Osteocyte (in vitro differentiated cells): ENCODE results near the gene EEF1AKMT4. TPM values are rescaled to one million over a fixed set of nuclear protein-coding genes. Genes with fewer than 3 reads are reported as not detected.

ENCODE experiments used
- DNase-seq: peaks from one replicate; pipeline ENCODE4 v3.0.0; 2021; ENCODE audit warnings: mixed read lengths; ENCODE audit not compliant: unreplicated experiment; ENCODE audit errors: extremely low spot score
- H3K27ac Mint-ChIP-seq: one replicate; pipeline ENCODE4 v1.8.0; 2021; ENCODE audit warnings: mild to moderate bottlenecking, mixed read lengths; ENCODE audit not compliant: unreplicated experiment
- H3K27me3 Mint-ChIP-seq: one replicate; pipeline ENCODE4 v1.8.0; 2021; ENCODE audit warnings: mixed read lengths; ENCODE audit not compliant: unreplicated experiment
- H3K36me3 Mint-ChIP-seq: one replicate; pipeline ENCODE4 v1.8.0; 2021; ENCODE audit warnings: mixed read lengths; ENCODE audit not compliant: unreplicated experiment
- H3K4me1 Mint-ChIP-seq: one replicate; pipeline ENCODE4 v1.8.0; 2021; ENCODE audit warnings: mixed read lengths; ENCODE audit not compliant: unreplicated experiment
- H3K4me3 Mint-ChIP-seq: one replicate; pipeline ENCODE4 v1.8.0; 2021; ENCODE audit warnings: mild to moderate bottlenecking, moderate library complexity, mixed read lengths; ENCODE audit not compliant: unreplicated experiment
- H3K9me3 Mint-ChIP-seq: one replicate; pipeline ENCODE4 v1.8.0; 2021; ENCODE audit warnings: mixed read lengths; ENCODE audit not compliant: unreplicated experiment
- CTCF ChIP-seq: fragments of 200-600 bp; sonication (generic); IDR thresholded peaks from 2 replicates; pipeline ENCODE4 v1.5.0; 2021; ENCODE audit warnings: antibody characterized with exemption, mild to moderate bottlenecking, moderate library complexity
- total RNA-seq: library from RNA; stranded (reverse); gene quantifications from 2 replicates; pipeline ENCODE4 v1.2.1, GENCODE V29; 2021

Gene EEF1AKMT4
- total RNA-seq, 1 donor from 2014 or later = 4.5 TPM

- Mint-ChIP-seq H3K9me3 (peaks cover 2% of the 10 kb centered on the region), H3K27ac (no peak overlapping the region), H3K4me3 (no peak overlapping the region), H3K27me3 (peaks cover 29% of the 10 kb centered on the region), H3K4me1 (no peaks in the 10 kb centered on the region), H3K36me3 (no peaks in the 10 kb centered on the region)
- no peak for DNase-seq
- TF ChIP-seq CTCF = no peak
Measured at GRCh38 chr3:184272269-184272668, 22.8 kb downstream of the EEF1AKMT4 start.

DNA sequence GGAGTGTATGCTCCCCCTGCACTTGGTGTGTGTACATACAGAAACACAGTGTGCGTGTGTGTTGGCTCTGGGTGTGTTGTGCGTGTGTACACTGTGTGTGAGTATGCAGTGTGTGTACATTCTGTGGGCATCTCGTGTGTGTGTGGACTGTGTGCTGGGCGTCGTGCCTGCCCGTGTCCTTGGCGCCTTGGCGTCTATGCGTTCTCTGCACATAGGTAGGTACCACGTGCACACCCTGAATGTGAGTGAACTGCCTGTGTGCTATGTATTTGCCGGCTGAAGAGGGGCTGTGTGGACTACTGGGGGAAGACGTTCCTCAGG is 25.9 kb downstream of the EEF1AKMT4 start:
- H3K27ac Mint-ChIP-seq = no peak overlapping the region
- TF ChIP-seq CTCF = no peak
- no peaks in the 10 kb centered on the region for H3K36me3 Mint-ChIP-seq
- no peaks in the 10 kb centered on the region for H3K4me1 Mint-ChIP-seq
- H3K27me3 Mint-ChIP-seq = peaks cover 34% of the 10 kb centered on the region
- no peaks in the 10 kb centered on the region for H3K9me3 Mint-ChIP-seq
- no peak for DNase-seq
- no peak overlapping the region for H3K4me3 Mint-ChIP-seq

DNA sequence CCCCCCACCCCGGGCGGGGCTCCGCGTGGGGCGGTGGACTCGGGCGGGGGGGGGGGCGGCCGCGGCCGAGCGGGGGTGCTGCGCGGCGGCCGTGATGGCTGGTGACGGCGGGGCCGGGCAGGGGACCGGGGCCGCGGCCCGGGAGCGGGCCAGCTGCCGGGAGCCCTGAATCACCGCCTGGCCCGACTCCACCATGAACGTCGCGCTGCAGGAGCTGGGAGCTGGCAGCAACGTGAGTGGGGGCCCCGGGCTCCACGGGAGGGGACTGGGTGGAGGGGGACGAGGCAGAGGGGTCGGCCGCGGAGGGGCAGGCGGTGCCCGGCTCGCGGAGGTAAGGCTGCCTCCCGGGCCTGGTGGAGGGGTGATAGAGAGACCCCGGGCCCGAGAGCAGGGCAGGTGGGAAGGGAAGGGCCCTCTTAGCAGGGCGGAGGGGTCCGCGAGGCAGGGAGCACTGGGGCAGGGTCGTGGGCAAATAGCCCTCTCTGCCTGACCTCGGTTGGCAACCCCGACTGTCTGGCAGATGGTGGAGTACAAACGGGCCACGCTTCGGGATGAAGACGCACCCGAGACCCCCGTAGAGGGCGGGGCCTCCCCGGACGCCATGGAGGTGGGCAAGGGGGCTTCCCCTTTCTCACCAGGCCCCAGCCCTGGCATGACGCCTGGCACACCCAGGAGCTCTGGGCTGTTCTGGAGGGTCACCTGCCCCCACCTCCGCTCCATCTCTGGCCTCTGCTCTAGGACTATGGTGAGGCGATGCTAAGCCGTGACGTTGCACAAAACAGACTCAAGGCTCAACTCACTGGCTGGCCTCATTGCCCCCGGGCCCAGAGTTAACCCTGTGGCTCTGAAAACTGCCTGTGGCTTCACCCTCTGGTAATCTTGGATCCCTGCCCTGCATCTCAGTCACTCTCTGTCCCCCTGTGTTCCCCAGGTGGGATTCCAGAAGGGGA is 26.8 kb downstream of the EEF1AKMT4 start, which contains the start of gene ECE2:
ECE2 (plus strand) TSS at position 62 of the 950 bp plus-strand sequence; CDS start at position 194, 132 bp downstream.
- H3K4me3 Mint-ChIP-seq = no peak within 1 kb of the TSS
- no peak for TF ChIP-seq CTCF

GRCh38 chr3:184277366-184277765 is 27.9 kb downstream of the EEF1AKMT4 start:
- Mint-ChIP-seq H3K36me3 (no peaks in the 10 kb centered on the region), H3K4me1 (no peaks in the 10 kb centered on the region), H3K27ac (no peak overlapping the region), H3K9me3 (no peaks in the 10 kb centered on the region), H3K27me3 (peaks cover 35% of the 10 kb centered on the region), H3K4me3 (no peak overlapping the region)
- TF ChIP-seq CTCF = no peak
- DNase-seq = no peak

More for the DNA sequence above, 26.8 kb downstream of the EEF1AKMT4 start, which contains the start of gene ECE2:
- no peak within 1 kb of the TSS for H3K27ac Mint-ChIP-seq
- no peaks in the 10 kb centered on the region for H3K36me3 Mint-ChIP-seq
- H3K27me3 Mint-ChIP-seq = peaks cover 39% of the 10 kb centered on the region
- H3K9me3 Mint-ChIP-seq = no peaks in the 10 kb centered on the region
- H3K4me1 Mint-ChIP-seq = no peaks in the 10 kb centered on the region
- DNase-seq = no peak

GRCh38 chr3:184282941-184283340 is 33.5 kb downstream of the EEF1AKMT4 start:
- no peaks in the 10 kb centered on the region for H3K36me3 Mint-ChIP-seq
- no peak overlapping the region for H3K4me3 Mint-ChIP-seq
- H3K27me3 Mint-ChIP-seq = peaks cover 37% of the 10 kb centered on the region
- no peak overlapping the region for H3K27ac Mint-ChIP-seq
- no peaks in the 10 kb centered on the region for H3K4me1 Mint-ChIP-seq
- no peaks in the 10 kb centered on the region for H3K9me3 Mint-ChIP-seq
- no peak for TF ChIP-seq CTCF
- no peak for DNase-seq
